Spleen (tissue), 7 donors: ENCODE results near the gene CCL2.

Experiments used
- POLR2A ChIP-seq, 3 donors: fragments of 450-650 bp; IDR thresholded peaks; one replicate each; pipeline ENCODE4 v1.5.1; 2017; ENCODE audit warnings: antibody characterized with exemption in 3 of 3, mild to moderate bottlenecking in 1 of 3
- POLR2AphosphoS5 ChIP-seq, 3 donors: sonication (generic); formaldehyde crosslinking; IDR thresholded peaks; one replicate each; pipeline ENCODE4 v1.5.1; 2017; ENCODE audit warnings: antibody characterized with exemption in 3 of 3
- TF ChIP-seq, protein P1 (sequence below), 11 experiments: fragments of 200-600 bp in 7 of 11; fragments of 450-650 bp in 4 of 11; sonication (generic) in 4 of 11; IDR thresholded peaks in 8 of 11; conservative IDR thresholded peaks in 3 of 11; 1 replicate in 7 of 11; 2 replicates in 4 of 11; pipeline versions ENCODE4 v1.4.0 to v1.8.0; 2016 to 2021; ENCODE audit warnings: antibody characterized with exemption in 11 of 11, inconsistent platforms in 4 of 11, mild to moderate bottlenecking in 1 of 11
- donor health status: DM: no; HTN: no; CAD: no; lungs with moderate emphysema.
- donor health status: DM: no; HTN: no; CAD: no.
- donor health status: DM: no; HTN: no; CAD: no.

DNA sequence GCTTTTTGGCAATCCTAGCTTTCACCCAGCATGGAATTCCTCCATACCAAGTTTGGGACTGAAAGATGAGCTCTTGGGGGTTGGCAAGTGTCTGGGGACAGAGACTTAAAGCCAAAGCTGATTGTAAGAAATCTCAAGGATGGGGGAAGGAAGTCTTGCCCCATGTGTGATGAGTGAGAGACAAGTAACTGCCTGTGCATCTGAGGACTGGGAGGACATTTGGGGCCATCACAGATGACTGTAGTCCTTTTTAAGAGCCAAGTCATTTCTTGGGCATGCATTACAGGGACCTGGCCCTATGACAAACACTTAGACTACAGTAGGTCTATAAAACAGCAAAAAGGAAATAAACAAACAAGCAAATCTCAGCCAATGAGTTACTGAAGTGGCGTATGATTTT lies 36.3 kb upstream of the CCL2 start:
- TF ChIP-seq POLR2A (IDR thresholded peaks at IDR 0.05) (no peak), POLR2AphosphoS5 (IDR thresholded peaks at IDR 0.05) (no peak)
- TF ChIP-seq, protein P1, sequence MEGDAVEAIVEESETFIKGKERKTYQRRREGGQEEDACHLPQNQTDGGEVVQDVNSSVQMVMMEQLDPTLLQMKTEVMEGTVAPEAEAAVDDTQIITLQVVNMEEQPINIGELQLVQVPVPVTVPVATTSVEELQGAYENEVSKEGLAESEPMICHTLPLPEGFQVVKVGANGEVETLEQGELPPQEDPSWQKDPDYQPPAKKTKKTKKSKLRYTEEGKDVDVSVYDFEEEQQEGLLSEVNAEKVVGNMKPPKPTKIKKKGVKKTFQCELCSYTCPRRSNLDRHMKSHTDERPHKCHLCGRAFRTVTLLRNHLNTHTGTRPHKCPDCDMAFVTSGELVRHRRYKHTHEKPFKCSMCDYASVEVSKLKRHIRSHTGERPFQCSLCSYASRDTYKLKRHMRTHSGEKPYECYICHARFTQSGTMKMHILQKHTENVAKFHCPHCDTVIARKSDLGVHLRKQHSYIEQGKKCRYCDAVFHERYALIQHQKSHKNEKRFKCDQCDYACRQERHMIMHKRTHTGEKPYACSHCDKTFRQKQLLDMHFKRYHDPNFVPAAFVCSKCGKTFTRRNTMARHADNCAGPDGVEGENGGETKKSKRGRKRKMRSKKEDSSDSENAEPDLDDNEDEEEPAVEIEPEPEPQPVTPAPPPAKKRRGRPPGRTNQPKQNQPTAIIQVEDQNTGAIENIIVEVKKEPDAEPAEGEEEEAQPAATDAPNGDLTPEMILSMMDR (IDR thresholded peaks at IDR 0.05 in 8 of 11, conservative IDR thresholded peaks at IDR 0.05 in 3 of 11) = no peak
